ENCODE measurements around the gene ARHGAP22. TPM values are rescaled to one million over a fixed set of nuclear protein-coding genes. Genes with fewer than 3 reads are reported as not detected.

ARHGAP22 gene
- total RNA-seq, 1 donor from 2014 or later, result 3.8 TPM

DNA sequence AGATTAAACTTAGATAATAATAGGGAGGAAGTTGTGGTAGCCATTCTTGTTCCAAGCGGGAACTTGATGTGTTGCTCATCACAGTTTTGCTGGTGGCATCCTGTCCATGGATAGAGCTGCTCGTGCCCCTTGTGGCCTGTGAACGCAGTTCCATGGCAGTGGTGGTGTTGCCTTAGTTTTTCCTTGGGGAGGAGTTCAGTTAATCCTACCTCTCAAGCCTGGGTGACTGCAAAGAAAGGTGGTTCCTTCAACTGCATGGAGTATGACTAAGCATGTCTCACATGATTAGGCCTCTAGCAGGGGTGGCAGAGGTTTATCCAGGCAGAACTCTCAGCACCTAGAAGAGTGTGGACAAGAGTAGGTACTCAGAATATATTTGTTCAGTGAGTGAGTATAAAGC lies 198.7 kb downstream of the ARHGAP22 start:
- Histone ChIP-seq H3K36me3 (peaks cover 16% of the 10 kb centered on the region), H3K27ac (replicated peaks) (no peak overlapping the region), H3K4me3 (no peak overlapping the region), H3K9me3 (replicated peaks) (no peaks in the 10 kb centered on the region), H3K4me1 (no peaks in the 10 kb centered on the region), H3K27me3 (ENCODE audit: low read depth) (no peaks in the 10 kb centered on the region)
- TF ChIP-seq CTCF (IDR thresholded peaks at IDR 0.05; ENCODE audit: borderline replicate concordance), result no peak
- DNase-seq, result no peak
- intact Hi-C loops (cut with micrococcal nuclease), result no loop called here

DNA sequence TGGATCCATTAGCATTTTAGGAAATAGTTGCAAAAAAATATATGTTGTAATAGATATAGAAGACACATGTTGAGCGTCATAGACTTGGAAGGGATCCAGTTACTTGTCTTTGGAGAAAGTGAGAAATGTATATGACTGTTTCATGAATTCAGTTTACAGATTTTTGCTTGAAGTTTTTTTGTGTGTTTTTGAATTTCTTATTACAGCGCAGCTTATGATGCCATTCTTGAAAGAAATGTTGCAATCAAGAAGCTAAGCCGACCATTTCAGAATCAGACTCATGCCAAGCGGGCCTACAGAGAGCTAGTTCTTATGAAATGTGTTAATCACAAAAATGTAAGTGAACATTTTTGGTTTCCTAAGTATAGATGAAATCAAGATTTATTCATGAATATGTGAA lies 200.2 kb downstream of the ARHGAP22 start:
- Histone ChIP-seq H3K9me3 (replicated peaks) (no peaks in the 10 kb centered on the region), H3K36me3 (peaks cover under 1% of the 10 kb centered on the region), H3K27me3 (ENCODE audit: low read depth) (no peaks in the 10 kb centered on the region), H3K4me1 (peaks cover 9% of the 10 kb centered on the region), H3K4me3 (no peak overlapping the region), H3K27ac (replicated peaks) (no peak overlapping the region)
- intact Hi-C loops (cut with micrococcal nuclease), result no loop called here
- no peak for TF ChIP-seq CTCF (IDR thresholded peaks at IDR 0.05; ENCODE audit: borderline replicate concordance)
- DNase-seq, result no peak

DNA sequence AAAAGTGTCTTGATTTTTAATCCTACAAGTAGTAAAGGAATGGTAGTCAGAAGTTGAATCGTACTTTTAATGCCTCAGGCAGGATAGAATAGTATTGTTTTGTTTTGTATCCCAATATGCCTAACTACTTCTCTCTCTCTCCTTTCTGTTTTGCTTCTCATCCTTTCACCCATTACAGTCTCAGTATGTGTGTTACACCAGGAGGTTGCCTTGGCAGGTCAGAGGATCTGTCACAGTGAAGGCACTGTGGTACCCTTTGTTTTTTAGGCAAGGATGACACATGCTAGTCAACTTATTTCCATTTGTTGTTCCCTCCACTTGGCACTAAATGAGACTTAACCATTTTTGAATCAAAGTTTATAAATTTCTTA lies 204.0 kb downstream of the ARHGAP22 start:
- intact Hi-C loops (cut with micrococcal nuclease), result no loop called here
- DNase-seq, result no peak
- Histone ChIP-seq H3K4me1 (peaks cover 22% of the 10 kb centered on the region), H3K27ac (replicated peaks) (no peak overlapping the region), H3K4me3 (no peak overlapping the region), H3K36me3 (no peaks in the 10 kb centered on the region), H3K9me3 (replicated peaks) (no peaks in the 10 kb centered on the region), H3K27me3 (ENCODE audit: low read depth) (no peaks in the 10 kb centered on the region)
- TF ChIP-seq CTCF (IDR thresholded peaks at IDR 0.05; ENCODE audit: borderline replicate concordance), result no peak

DNA sequence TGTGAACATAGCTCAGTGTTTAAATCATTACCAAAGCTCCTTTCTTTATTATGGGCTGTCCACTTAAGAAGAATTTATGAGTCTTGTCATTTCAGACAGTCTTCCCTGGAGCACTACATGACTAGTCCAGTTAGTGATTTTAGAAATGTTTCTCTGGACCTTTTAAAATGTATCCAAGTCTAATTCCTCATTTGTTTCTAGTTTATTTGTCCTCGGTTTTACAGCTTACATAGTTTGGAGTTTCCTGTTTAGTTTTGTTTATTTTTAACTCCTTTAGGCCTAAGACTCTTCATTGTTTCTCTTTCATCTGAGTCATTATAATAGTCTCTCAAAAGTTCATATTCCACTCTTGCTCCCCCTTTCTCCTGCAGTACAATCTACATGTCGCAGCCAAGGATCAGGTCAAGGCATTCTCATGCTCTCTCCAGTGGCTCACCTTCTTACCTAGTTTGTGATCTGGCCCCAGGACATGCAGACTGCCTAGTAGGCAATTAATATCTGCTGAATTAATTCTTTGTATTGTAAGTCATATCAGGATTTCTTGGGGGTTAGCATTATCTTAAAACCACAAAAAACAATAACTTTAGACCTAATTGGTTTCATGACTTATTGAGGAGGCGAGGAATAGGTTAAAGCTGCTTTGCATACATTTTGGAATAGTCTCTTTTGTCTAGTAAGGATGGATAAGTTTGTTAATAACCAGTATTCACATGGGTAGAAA lies 204.6 kb downstream of the ARHGAP22 start:
- DNase-seq, result no peak
- H3K4me3 ChIP-seq, result no peak overlapping the region
- intact Hi-C loops (cut with micrococcal nuclease), result no loop called here
- H3K4me1 ChIP-seq, result peaks cover 22% of the 10 kb centered on the region
- TF ChIP-seq CTCF (IDR thresholded peaks at IDR 0.05; ENCODE audit: borderline replicate concordance), result no peak
- no peaks in the 10 kb centered on the region for H3K27me3 ChIP-seq (ENCODE audit: low read depth)
- H3K36me3 ChIP-seq, result no peaks in the 10 kb centered on the region
- no peaks in the 10 kb centered on the region for H3K9me3 ChIP-seq (replicated peaks)
- no peak overlapping the region for H3K27ac ChIP-seq (replicated peaks)

- no peak overlapping the region for H3K4me3 ChIP-seq
- intact Hi-C loops (cut with micrococcal nuclease), result no loop called here
- TF ChIP-seq CTCF (IDR thresholded peaks at IDR 0.05; ENCODE audit: borderline replicate concordance), result no peak
- H3K27ac ChIP-seq (replicated peaks), result no peak overlapping the region
- no peaks in the 10 kb centered on the region for H3K9me3 ChIP-seq (replicated peaks)
- H3K27me3 ChIP-seq (ENCODE audit: low read depth), result no peaks in the 10 kb centered on the region
- H3K36me3 ChIP-seq, result no peaks in the 10 kb centered on the region
- DNase-seq, result no peak
- H3K4me1 ChIP-seq, result peaks cover 22% of the 10 kb centered on the region
Measured at GRCh38 chr10:48399551-48399950, 205.3 kb downstream of the ARHGAP22 start.
